GM21367 (cell line): ENCODE results near the gene C1QTNF1.

ENCODE experiments used
- ATAC-seq: cut with Tn5 transposase; IDR thresholded peaks from one replicate; pipeline ENCODE4 v1.9.1; 2021; ENCODE audit not compliant: unreplicated experiment

The C1QTNF1 gene

DNA sequence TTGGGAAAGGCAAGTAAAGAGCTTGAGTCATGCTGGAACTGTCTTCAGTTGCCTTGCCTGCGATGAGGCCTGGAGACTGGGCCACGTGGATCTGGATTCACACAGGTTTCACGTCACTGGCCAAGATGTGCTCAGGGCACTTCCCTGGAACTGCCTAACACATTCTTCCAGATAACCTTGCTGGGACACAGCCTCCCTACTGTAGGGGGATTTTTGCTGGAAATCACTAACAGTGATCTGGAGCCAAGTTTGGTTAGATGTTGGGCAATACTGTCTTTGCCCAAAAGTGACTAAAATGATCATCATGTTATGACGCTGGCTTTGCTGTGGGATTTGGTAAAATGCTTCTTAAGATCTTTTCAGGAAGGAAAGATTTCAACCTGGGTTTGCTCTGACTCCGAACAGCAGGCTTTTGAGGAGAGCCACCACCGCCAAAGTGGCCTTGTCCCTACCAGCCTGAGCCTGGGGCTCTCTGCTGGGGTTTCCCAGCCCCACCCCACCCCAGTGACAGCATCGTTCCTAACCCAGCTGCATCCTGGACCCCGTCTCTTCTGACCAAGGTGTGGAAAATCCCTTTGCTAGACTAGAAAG lies 14.7 kb downstream of the C1QTNF1 start:
- ATAC-seq = no peak

DNA sequence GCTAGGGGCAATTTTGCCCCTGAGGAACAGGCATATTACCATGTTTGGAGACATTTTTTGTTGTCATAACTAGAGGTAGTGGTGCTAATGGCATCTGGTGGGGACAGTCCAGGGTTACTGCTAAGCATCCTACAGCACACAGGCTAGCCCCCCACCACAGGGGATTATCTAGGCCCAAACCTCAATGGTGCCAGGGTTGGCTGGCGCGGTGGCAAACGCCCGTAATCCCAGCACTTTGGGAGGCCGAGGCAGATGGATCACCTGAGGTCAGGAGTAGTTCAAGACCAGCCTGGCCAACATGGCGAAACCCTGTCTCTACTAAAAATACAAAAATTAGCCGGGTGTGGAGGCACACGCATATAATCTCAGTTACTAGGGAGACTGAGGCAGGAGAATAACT lies 15.2 kb downstream of the C1QTNF1 start:
- ATAC-seq = no peak

DNA sequence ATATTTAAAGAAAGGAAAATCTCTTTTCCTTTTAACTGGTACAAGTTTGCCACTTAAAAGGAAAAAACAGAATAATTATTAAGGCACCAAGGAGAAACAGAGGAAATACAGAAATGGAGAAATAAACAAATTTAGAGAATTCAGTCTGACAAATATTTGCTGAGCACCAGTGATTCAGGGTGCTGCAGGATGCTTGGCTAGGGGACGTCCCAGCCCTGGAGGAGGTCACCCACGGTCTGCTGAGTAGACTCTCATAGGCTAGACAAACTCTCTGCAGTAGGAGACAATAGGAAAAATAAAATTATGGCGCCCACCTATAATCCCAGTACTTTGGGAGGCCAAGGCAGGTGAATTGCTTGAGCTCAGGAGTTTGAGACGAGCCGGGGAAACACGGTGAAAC lies 15.9 kb downstream of the C1QTNF1 start:
- no peak for ATAC-seq

DNA sequence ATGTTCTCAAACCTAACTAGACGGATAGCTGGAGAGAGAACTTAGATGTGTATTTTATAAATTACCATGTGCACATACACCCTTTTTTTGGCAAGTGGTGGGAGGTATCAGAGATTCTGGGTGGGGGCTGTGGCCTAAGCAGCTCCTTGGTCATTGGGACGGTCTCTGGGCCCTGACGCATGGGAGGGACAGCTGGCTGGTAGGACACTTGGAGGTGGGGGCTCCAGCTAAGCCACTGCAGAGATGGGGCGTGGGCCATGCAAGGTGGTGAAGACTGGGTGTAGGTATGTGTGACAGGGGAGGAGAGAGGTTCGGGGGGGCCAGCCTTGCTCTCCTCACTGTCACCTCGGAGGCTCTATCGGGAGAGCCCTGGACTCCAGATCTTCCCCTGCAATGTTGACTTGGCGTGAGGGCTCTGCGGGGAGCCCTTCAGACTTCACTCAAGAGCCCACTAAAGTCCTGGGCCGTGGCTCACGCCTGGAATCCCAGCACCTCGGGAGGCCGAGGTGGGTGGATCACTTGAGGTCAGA lies 17.1 kb downstream of the C1QTNF1 start:
- no peak for ATAC-seq

DNA sequence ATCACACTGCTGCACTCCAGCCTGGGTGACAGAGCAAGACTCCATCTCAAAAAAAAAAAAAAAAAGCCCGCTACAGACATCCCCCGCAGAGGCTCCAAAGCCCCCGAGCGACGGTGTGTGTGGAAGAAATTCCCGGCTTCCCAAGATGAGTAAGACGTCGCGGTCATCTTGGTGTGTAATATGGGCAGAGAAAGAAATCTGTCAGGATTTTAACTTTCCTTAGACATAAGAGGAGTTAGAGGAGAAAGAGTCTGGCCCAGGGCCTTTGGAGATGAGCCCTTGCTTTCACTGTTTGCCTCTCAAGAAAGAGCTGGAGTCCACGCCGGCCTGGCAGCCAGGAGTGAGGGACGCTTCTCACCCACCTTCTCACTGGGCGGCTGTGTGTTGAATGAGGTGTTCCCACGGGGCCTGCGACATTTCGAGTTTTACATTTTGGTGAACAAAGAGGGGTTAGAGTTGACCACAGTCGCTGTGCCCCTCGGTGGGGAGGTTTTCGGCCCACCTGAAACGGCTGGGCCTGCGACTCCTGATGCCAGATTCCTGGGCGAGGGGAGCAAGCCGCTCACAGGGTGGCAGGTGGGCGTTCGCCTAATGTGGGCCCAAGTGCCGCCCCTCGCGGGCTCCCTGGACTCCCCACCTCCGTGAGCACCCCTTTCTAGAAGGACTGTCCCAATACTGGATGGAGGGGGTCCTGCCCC lies 17.9 kb downstream of the C1QTNF1 start:
- ATAC-seq = no peak

DNA sequence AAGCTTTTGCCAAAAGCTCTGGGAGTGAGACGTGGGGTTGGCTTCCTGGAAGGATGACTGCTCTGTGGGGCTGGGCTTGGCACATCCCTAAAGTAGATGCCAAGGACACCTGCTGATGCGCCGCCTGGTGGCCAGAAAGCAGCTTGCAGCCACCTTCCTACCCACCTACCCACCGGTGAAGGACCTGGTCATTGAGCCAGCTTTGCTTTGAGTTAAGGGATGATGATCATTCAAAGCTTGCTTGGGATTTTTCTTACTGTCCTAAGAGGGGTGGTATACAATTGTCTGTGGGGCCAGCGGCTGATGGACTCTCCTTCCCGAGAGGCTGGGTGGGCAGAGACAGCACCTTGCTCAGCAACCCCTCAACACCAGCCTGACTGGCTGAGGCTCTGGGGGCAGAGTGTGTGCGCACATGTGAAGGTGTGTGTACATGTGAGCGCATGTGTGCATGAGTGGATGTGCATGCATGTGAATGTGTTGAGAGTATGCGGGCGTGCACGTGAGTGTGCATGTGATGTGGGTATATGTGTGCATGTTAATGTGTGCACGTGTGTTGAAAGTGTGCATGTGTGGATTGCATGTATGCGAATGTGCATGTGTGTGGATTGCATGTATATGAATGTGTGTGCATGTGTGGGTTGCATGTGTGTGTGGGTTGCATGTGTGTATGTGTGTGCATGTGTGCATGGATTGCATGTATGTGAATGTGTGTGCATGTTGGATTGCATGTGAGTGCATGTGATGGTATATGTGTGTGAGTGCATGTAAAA lies 18.6 kb downstream of the C1QTNF1 start:
- ATAC-seq = no peak

DNA sequence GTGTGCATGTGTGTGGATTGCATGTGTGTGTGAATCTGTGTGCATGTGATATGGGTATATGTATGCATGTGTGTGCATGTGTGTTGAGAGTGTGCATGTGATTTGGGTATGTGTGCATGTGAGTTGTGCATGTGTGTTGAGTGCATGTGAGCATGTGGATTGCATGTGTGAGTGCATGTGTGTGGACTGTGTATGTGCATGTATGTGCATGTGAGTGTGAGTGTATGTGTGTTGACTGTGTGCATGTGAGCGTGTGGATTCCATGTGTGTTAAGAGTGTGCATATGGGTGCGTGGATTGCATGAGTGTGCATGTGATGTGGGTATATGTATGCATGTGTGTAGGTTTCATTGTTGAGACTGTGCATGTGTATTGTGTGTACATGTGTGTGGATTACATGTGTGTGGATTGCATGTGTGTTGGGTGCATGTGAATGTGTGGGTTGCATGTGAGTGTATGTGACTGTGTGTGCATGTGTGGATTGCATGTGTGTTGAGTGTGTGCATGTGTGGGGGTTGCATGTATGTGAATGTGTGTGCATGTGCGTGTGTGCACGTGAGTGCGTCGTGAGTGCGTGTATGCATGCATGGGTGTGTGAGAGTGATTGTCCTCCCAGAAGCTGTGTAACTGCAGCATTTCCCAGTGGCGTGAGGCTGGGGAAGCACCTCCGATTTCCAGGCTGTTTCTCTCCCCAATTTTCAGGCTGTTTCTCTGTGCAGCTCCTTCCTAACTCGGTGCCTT lies 19.4 kb downstream of the C1QTNF1 start:
- no peak for ATAC-seq

DNA sequence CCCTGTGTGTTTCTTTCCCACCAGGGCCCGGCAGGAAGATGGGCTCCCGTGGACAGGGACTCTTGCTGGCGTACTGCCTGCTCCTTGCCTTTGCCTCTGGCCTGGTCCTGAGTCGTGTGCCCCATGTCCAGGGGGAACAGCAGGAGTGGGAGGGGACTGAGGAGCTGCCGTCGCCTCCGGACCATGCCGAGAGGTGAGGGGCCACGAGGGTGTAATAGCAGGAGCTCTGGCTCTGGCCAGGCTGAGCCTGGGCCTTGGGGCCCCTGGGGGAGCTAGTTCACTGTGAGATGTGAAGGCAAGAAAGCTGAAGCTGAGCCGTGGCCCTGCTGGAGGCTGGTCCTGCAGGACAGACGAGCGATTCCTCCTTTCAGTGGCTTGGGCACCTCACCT lies 20.0 kb downstream of the C1QTNF1 start:
- no peak for ATAC-seq

DNA sequence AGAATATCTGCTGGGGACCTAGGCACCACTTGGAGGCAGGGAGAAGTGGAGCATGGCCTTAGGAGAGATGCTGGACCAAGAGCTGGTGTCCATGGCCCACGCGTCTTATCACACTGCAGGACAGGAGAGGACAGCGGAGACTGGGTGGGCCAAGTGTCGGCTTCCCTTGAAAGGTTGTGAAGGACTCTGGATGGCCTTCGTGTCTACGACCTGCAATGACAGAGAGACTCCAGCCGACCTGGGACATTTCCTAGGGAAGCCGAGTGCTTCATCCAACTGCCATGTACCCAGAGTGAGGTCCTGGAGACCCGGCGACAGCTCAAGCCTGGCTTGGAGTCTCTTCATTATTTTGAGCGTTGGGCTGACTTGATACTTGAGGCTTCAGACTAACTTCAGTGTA lies 20.5 kb downstream of the C1QTNF1 start:
- ATAC-seq = no peak

DNA sequence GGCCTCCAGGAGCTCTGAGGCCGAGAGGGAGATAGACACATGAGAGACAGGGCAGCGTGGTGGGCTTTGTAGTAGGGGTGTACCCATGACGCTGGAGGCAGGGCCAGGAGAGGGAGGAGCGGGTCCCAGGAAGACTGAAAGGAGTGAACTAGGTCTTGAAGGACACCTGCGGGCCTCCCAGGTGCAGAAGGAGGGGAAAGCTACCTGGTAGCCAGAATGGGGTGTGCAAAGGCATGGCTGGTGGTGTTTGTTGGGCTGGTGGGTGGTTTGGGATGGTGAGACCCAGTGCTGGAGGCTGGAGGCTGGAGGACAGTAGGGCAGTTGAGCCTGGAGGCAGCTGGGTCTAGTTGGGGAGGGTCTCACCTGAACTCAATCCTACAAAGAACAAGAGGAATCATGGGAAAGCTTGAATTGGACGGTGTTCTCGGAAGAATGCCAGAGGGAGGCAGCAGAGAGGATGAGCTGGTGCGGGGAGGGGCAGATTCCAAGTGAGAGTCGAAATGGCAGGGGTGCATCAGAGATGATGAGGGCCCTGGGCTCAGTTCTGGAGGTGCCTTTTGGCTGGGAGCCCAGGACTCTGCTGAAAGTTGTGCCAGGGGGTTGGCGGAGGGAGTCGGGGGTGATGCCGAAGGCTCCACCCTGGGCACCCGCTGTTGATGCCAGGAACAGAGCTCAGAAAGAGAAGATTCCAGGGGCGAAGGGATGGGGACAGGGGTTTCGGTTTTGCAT lies 21.2 kb downstream of the C1QTNF1 start:
- no peak for ATAC-seq

DNA sequence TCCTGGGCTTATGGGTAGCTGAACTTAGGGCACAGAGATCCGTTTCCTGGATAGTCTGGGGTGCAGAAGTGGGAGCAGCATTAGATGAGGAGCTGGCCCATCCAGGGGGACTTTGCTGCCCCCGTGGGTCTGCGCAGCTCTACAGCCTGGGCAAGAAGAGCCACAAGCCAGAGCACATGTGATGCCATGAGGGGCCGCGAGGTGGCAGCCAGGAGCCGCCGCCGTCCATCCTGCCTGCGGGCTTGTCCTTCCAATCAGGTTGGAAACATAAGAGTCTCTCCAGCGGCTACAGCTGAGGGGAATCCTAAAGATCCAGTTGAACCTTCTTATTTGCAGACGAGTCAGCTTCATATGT lies 21.9 kb downstream of the C1QTNF1 start:
- ATAC-seq = no peak

DNA sequence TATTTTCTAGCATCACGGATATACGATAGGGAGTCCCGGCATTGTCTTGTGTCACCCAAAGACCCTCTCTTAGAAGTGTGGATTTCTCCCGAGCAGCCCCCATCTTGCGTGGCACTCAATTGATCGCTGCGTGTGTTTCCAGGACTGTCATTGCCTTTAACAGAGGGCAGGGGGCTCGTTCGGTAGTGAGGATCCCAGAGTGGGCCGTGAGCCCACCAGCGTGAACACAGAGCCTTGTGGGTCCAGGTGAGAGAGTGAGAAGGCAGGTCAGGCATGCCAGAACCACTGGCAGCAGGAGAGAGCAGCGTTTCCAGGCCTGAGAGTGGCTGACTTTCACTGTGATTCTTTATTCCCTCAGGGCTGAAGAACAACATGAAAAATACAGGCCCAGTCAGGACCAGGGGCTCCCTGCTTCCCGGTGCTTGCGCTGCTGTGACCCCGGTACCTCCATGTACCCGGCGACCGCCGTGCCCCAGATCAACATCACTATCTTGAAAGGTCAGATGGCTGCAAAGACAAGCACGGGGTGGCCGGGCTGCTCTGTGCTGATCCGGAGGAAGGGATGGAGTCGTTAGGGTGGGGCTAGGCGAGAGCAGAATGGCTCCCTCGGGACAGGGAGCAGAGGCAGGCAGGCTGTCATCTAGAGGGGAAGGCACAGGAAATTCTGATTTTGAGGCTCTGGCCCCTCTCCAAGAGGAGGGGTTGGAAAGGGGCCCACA lies 22.4 kb downstream of the C1QTNF1 start:
- no peak for ATAC-seq

DNA sequence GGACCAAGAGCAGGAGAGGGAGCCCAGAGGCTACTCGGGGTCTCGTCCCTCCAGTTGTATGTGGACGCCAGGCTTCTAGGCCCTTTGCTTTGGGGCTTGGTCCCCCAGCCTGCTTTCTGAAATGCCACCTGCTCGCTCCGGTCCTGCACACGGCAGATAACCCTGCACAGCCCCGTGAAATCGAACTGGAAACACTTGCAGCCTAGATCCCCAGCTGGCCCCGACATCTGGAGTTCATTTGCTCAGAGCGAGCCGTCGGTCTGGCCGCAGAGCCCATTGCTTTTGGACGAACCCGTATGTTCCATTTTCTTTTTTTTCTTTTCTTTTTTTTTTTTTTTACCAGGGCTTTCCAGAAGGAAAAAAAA lies 22.9 kb downstream of the C1QTNF1 start:
- ATAC-seq = no peak

DNA sequence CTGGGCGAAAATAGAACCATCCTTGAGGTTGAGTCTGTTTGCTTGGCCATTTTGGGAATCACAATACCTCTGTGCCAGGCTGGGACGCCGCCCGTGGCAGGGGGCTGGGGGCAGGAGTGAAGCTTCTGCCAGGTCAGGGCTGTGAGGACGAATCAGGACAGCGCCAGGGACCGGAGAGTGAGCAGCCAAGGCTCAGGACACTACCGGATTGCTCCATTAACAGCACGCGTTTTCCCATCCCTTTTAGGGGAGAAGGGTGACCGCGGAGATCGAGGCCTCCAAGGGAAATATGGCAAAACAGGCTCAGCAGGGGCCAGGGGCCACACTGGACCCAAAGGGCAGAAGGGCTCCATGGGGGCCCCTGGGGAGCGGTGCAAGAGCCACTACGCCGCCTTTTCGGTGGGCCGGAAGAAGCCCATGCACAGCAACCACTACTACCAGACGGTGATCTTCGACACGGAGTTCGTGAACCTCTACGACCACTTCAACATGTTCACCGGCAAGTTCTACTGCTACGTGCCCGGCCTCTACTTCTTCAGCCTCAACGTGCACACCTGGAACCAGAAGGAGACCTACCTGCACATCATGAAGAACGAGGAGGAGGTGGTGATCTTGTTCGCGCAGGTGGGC lies 23.4 kb downstream of the C1QTNF1 start:
- no peak for ATAC-seq

DNA sequence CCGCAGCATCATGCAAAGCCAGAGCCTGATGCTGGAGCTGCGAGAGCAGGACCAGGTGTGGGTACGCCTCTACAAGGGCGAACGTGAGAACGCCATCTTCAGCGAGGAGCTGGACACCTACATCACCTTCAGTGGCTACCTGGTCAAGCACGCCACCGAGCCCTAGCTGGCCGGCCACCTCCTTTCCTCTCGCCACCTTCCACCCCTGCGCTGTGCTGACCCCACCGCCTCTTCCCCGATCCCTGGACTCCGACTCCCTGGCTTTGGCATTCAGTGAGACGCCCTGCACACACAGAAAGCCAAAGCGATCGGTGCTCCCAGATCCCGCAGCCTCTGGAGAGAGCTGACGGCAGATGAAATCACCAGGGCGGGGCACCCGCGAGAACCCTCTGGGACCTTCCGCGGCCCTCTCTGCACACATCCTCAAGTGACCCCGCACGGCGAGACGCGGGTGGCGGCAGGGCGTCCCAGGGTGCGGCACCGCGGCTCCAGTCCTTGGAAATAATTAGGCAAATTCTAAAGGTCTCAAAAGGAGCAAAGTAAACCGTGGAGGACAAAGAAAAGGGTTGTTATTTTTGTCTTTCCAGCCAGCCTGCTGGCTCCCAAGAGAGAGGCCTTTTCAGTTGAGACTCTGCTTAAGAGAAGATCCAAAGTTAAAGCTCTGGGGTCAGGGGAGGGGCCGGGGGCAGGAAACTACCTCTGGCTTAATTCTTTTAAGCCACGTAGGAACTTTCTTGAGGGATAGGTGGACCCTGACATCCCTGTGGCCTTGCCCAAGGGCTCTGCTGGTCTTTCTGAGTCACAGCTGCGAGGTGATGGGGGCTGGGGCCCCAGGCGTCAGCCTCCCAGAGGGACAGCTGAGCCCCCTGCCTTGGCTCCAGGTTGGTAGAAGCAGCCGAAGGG lies 24.2 kb downstream of the C1QTNF1 start:
- ATAC-seq = no peak

DNA sequence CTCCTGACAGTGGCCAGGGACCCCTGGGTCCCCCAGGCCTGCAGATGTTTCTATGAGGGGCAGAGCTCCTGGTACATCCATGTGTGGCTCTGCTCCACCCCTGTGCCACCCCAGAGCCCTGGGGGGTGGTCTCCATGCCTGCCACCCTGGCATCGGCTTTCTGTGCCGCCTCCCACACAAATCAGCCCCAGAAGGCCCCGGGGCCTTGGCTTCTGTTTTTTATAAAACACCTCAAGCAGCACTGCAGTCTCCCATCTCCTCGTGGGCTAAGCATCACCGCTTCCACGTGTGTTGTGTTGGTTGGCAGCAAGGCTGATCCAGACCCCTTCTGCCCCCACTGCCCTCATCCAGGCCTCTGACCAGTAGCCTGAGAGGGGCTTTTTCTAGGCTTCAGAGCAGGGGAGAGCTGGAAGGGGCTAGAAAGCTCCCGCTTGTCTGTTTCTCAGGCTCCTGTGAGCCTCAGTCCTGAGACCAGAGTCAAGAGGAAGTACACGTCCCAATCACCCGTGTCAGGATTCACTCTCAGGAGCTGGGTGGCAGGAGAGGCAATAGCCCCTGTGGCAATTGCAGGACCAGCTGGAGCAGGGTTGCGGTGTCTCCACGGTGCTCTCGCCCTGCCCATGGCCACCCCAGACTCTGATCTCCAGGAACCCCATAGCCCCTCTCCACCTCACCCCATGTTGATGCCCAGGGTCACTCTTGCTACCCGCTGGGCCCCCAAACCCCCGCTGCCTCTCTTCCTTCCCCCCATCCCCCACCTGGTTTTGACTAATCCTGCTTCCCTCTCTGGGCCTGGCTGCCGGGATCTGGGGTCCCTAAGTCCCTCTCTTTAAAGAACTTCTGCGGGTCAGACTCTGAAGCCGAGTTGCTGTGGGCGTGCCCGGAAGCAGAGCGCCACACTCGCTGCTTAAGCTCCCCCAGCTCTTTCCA lies 25.1 kb downstream of the C1QTNF1 start:
- no peak for ATAC-seq

DNA sequence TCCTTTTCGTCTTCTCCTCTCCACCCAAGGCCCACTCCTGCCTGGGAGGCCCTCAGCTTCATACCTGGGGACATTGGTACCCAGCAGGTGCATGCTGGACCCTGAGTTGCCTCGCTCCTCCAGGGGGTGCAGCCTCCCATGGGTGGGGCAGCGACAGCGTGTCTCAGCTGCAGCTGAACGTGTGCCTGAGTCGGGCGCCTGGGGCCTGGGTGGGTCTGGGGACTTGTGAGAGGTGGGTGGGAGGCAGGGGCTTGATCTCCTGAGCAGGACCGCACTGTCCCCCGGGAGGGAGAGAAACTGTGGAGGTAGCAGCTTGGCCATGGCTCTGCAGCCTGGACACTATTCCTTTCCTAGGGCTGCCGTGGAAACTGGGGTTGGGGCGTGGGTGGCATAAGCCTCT lies 25.9 kb downstream of the C1QTNF1 start:
- no peak for ATAC-seq

DNA sequence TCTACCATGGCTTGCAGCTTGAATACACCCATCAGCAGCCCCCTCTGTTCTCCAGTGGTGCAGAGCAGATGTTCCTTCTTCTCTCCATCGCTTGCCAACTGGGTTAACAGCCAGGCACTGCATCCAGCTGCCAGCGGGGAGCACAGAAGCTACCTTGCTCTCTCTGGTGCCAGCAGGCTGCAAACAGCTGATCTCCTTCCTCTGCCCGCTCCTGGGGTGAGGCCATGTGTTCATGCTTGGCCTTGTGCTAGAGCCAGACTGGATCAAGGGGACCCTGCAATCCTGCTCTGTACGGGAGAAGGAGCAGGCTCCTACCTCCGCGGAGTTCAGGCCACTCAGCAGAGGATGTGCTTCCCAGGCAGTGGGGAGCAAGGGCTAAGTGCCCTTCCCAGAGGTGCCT lies 26.6 kb downstream of the C1QTNF1 start:
- ATAC-seq = no peak
